SU-DHL-6 (cell line): ENCODE measurements around the gene CYP4F22.

Source experiments
- EZH2phosphoT487 ChIP-seq: fragments of 200-600 bp; sonication (generic), shearing (Covaris generic); conservative IDR thresholded peaks from 2 replicates; pipeline ENCODE4 v1.6.1; 2018; ENCODE audit warnings: mild to moderate bottlenecking, antibody characterized with exemption, low read length, moderate library complexity, mixed read lengths
- TF ChIP-seq, protein P1 (sequence below): fragments of 200-600 bp; sonication (generic); IDR thresholded peaks from one replicate; pipeline ENCODE4 v1.5.1; 2017; ENCODE audit warnings: antibody characterized with exemption, mild to moderate bottlenecking, low read length, moderate library complexity; ENCODE audit not compliant: insufficient read depth, poor library complexity, severe bottlenecking

DNA sequence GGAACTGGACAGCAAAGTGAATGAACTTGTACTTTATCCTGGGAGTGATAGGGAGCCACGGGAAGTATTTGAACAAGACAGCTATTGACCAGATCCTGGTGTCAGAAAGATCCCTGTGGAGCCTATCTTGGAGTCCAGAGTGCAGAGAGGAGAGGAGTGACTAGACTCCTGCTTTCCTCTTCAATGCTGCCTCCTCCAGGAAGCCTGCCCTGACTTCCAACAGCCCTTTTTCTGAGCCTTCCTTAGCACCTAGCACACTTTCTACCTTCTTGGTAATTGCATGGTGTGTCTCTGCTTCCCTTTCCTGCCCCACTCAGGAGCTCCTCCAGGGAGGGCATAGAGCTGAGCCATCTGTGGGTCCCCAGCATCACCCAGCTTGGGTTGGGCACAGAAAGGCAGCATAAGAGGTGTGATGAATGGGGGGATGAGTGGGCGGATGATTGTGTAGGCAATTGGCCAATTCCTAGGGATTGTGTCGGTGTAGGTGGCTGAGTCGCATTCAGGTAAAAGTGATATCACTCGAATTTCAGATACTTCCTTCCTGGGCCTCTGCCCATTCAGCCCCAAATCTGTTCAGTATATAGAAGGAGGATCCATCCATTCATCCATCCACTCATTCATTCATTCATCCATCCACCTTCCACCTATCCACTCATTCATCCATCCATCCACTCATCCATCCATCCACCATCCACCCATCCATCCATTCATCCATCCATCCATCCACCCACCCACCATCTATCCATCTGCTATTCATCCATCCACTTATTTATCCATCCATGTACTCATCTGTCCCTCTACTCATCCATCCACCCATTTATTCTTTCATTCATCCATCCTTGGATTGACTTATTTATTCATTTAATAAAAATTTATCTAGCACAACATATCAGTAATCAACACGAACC, 26.9 kb downstream of the CYP4F22 start:
- TF ChIP-seq, protein P1, sequence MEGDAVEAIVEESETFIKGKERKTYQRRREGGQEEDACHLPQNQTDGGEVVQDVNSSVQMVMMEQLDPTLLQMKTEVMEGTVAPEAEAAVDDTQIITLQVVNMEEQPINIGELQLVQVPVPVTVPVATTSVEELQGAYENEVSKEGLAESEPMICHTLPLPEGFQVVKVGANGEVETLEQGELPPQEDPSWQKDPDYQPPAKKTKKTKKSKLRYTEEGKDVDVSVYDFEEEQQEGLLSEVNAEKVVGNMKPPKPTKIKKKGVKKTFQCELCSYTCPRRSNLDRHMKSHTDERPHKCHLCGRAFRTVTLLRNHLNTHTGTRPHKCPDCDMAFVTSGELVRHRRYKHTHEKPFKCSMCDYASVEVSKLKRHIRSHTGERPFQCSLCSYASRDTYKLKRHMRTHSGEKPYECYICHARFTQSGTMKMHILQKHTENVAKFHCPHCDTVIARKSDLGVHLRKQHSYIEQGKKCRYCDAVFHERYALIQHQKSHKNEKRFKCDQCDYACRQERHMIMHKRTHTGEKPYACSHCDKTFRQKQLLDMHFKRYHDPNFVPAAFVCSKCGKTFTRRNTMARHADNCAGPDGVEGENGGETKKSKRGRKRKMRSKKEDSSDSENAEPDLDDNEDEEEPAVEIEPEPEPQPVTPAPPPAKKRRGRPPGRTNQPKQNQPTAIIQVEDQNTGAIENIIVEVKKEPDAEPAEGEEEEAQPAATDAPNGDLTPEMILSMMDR, result no peak
- no peak for TF ChIP-seq EZH2phosphoT487
